22Rv1 (cell line): Measurements from ENCODE around the gene MRPL33.

Experiments
- ZFX ChIP-seq: fragments of 450-650 bp; IDR thresholded peaks from 2 replicates; pipeline ENCODE4 v1.6.1; 2017; ENCODE audit warnings: antibody characterized with exemption, borderline replicate concordance
- TF ChIP-seq, protein P1 (sequence below): fragments of 450-650 bp; IDR thresholded peaks from 2 replicates; pipeline ENCODE4 v1.5.1; 2017; ENCODE audit warnings: mild to moderate bottlenecking

GRCh38 chr2:27736031-27736889, 35.3 kb upstream of the MRPL33 start:
- TF ChIP-seq, protein P1, sequence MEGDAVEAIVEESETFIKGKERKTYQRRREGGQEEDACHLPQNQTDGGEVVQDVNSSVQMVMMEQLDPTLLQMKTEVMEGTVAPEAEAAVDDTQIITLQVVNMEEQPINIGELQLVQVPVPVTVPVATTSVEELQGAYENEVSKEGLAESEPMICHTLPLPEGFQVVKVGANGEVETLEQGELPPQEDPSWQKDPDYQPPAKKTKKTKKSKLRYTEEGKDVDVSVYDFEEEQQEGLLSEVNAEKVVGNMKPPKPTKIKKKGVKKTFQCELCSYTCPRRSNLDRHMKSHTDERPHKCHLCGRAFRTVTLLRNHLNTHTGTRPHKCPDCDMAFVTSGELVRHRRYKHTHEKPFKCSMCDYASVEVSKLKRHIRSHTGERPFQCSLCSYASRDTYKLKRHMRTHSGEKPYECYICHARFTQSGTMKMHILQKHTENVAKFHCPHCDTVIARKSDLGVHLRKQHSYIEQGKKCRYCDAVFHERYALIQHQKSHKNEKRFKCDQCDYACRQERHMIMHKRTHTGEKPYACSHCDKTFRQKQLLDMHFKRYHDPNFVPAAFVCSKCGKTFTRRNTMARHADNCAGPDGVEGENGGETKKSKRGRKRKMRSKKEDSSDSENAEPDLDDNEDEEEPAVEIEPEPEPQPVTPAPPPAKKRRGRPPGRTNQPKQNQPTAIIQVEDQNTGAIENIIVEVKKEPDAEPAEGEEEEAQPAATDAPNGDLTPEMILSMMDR = no peak
- no peak for TF ChIP-seq ZFX
